GM18507 (cell line): ENCODE measurements around the gene CD48.

Source experiments
- DNase-seq: peaks from one replicate; pipeline ENCODE4 v3.0.0; 2011; ENCODE audit warnings: low read depth; ENCODE audit not compliant: insufficient read length; ENCODE audit errors: extremely low spot score
- FAIRE-seq: peaks from 2 replicates; lab custom pipeline; 2011; peaks lifted over from hg19 to GRCh38; lab: Jason Lieb, UNC

Gene CD48

GRCh38 chr1:160641323-160642280 lies 70.0 kb downstream of the CD48 start:
- DNase-seq (no peak), FAIRE-seq (peak; percentile 91)

- peak; percentile 63 for FAIRE-seq
- DNase-seq, result no peak
Measured at GRCh38 chr1:160640359-160641123, 71.1 kb downstream of the CD48 start.

DNA sequence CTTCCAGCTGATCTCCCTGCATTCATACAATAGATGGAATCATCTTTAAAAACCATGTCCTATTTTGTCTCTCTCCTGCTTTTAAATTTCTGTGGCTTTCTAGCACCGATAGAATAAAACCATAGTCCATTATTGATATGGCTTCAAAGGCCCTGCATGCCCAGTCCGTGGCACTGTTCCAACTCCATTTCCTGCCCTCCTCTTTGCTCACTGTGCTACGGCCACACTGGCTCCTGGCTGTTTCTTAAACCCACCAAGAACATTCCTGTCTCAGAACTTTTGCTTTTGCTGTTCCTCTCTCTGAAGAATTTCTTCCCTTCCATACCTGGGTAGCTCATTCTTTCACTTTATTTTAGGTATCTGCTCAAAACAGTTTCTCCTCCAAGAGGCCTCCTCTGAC lies 72.0 kb downstream of the CD48 start:
- DNase-seq (no peak), FAIRE-seq (peak; percentile 65)

DNA sequence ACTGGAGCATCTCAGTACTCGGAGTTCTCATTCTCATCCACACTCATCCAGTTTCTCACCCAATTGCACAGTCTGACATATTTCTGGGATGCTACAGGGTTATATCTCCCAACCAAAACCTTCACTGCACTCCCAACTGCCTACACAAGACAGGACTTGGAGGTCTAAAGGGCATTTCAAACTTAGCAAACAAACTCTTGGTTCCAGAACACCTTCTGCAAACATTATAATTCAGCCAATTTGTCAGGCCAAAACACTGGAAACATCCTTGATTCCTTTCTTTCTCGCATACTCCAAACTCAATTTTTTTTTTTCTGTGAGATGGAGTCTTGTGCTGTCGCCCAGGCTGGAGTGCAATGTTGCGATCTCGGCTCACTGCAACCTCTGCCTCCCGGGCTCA lies 72.7 kb downstream of the CD48 start:
- DNase-seq, result no peak
- peak; percentile 66 for FAIRE-seq

DNA sequence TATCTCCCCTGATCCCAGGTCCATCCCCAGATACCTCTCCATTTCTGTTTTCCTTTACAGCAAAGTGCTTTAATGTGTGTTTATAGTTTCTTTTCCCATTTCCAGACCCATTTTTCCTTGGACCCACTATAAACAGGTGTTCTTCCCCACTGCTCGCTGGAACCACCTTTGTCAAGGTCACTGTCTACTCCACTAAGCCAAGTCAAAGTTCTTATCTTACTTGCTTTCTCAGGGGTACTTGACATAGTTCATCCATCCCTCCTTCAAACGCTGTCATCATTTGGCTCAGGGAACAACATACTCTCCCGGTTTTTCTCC lies 73.1 kb downstream of the CD48 start:
- FAIRE-seq (no peak), DNase-seq (no peak)

- FAIRE-seq, result peak; percentile 95
- no peak for DNase-seq
Measured at GRCh38 chr1:160637821-160638539, 73.6 kb downstream of the CD48 start.

GRCh38 chr1:160637065-160637464 lies 74.6 kb downstream of the CD48 start:
- DNase-seq, result no peak
- FAIRE-seq, result no peak

DNA sequence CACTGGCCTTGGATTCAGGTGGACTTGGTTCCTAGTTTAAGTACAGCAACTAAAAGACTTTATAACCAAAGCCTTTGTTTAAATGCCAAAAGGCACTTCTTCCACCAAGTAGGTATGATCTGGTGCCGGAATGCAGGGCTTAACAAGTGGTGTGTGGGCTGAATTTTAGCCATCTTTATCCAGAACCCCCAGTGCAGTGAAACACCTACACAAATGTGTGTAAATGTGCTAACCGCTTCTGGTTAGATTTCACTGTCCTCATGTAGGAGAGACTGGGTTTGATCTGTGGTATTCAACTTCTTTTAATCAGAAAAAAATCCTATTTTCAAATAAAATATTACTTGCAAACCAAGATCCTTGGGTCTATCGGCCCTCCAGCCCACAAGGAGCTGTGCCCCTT lies 75.1 kb downstream of the CD48 start:
- FAIRE-seq, result no peak
- DNase-seq, result no peak

GRCh38 chr1:160636076-160636475 lies 75.5 kb downstream of the CD48 start:
- no peak for DNase-seq
- no peak for FAIRE-seq

DNA sequence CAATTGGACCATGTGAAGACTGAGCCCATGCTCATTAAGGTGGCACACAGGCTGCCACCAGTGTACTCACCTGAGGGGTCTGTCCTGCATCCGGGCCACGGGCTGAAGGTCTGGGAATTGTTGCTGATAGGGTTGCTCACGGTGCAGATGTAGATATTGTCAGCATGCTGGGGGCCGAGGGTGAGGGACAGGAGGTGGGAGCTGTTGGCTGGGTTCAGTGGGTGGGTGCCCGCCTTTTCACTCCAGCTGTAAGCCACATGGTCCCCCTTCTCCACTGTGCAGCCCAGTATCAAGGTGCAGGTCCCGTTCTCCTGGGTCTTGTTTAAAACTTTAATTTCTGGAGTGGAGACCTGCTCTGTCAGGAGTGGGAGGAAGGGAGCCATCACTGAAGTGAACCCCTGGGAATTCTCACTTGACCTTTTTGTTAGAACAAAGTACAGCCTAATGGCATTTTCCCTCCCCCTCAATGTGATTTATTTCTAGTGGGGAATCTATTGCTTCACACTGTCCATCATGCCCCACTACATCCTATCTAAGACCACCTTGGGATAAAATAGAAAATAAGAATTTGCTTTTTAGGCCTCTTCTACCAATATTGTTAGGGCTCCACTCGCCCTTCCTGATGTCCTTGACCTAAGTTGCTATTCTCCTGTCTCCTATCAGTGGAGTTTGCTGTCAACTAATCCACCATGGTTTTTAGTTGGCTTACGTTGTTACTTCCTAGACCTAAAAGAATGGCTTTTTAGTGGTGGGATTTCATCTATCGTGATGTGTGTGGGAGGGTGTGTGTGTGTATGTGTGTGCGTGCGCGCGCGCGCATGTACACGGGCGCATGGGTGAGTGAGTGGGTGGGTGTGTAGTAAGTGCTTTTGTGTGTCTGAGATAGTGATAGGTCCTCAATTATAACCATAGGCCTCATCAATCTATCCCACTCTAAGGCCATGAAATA lies 76.8 kb downstream of the CD48 start:
- FAIRE-seq, result no peak

DNA sequence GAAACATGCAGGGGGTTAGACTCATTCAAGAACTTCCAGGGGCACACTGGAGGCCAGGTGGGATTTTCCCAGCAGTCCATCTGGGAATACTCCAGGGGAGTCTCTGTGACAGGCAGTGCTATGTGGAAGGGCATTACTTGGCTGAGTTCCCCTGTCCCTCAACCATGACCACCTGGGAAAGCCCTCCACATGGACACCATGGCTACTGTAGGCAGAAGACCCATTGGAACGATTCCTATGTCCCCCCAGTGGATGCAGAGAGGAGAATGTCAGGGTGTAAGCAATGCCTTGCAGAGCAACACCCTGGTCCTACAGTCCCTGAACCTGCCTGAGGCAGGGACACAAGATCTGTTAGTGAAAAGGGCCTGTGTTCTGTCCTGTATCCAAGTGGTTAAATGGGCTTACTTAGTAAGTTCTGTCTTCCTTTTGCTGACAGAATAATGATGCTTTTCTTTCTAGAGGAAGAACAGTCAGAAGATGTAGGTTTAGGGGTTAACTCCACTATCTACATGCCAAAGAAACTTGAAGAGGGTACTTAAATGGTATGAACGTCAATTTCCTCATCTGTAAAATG lies 78.2 kb downstream of the CD48 start:
- DNase-seq (no peak), FAIRE-seq (no peak)

More for the DNA sequence above, 76.8 kb downstream of the CD48 start:
- DNase-seq, result no peak

DNA sequence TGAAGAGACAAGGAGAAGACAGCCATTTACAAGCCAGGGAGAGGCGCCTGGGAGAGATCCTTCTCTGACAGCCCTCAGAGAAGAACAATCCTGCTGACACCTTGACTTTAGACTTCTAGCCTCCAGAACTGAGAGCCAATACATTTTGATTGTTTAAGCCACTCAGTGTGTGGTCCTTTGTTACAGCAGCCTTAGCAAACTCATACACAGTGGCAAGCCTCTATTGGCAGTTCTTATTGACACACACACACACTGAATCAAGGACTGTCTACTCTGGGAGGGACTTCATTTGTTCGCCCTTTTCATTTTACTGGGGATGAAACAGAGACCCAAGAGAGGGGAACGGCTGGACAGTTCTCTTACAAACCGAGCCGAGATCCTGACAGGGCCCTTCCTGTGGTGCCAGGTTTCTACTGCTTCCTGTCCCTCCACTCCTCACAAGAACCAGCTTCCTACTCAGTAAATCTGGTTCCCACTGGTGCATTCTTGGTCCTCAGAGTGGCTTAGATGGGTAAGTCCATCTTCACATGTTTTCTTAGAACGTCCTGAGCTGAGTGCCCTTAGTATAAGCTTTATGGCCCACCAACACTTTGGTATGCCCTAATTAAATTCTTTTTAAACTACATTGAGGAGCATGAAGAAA lies 79.5 kb downstream of the CD48 start:
- DNase-seq (no peak), FAIRE-seq (no peak)

- DNase-seq (no peak), FAIRE-seq (peak; percentile 42)
Measured at GRCh38 chr1:160630523-160631451, 80.8 kb downstream of the CD48 start.

GRCh38 chr1:160629286-160630210 lies 82.1 kb downstream of the CD48 start:
- FAIRE-seq (peak; percentile 58), DNase-seq (no peak)

DNA sequence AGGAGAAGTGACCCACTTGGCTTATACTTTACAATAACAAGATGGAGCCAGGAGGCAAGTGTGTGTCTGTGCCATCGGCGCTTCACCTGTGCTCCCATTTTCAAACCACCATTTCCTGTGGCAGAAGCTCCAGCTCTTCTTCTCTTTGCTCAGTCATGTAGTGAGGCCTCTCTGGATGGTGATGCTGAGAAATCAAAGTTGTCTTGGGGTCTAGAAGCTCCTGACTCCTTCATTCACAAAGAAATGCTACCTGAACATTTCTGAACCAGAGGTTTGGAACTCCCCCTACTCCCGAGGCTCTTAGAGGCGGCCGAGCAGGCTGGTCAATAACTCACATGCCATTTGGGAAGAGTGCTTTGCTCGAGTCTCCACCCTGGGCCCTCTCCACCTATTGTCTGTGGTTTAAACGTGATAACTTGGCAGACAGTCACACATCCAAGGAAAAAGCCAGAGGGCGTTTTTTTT lies 82.8 kb downstream of the CD48 start:
- FAIRE-seq, result no peak

More for the DNA sequence above, 82.8 kb downstream of the CD48 start:
- DNase-seq, result no peak
